LoVo (cell line): ENCODE results near the gene MSI2.

Source experiments
- DNase-seq: peaks from one replicate; pipeline ENCODE4 v3.0.0-alpha.2; 2016; ENCODE audit warnings: low spot score

Gene MSI2

DNA sequence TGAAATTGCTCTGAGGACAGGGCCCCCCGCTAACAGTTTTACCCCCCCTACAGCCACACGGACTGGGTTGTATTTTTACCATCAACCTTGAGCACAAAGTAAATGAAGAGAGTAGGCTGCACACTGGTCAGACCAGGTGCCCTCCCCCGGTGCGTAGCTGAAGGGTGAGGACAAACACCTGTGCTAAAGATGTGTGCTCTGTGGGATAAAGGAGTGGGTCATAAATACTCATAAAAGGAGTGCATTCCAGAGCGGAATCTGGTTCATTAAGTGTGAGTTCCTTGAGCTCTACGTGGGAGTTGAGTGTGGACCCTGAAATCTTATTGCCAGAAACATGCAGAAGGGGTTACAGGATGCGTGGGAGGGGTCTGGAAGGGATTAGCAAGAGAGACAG, 271.7 kb downstream of the MSI2 start:
- peak; percentile 42 for DNase-seq

DNA sequence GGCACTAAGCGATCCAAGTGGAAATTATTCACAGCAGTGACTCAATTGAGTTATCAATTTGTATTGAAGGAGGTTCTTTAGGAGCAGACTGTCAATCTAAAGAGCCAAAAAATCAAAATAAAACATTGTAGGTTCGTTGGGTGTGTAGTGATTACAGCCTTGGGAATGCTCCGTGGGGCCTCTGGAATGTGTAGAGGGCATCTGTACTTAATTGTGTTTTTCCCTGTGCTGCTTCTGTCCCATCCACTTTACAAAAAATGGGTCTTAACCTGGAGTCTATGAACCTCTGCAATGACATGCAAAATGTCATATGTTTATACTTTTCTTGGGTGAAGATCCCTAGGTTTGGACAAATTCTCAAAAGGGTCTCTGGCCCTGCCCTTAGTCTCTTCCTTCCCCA, 273.7 kb downstream of the MSI2 start:
- no peak for DNase-seq

DNA sequence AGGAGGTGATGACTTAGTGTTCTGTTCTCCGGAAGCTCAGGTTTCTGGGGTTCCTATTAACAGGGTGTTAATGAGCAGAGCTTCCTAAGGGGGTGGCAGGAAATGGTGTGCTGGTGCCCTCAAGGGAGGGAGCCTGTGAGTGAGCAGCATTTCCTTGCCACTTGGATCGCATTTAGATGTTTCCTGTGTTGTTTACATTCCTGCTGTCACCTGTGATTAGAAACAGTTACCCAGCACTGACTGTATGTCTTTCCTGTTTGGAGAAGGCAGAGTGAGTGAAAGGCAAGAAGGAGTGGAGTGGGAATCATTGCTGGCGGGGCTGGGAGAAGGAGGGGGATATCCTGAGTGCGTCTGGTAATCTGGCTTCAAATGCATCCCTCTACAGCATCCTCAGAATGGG, 274.2 kb downstream of the MSI2 start:
- DNase-seq, result no peak

DNA sequence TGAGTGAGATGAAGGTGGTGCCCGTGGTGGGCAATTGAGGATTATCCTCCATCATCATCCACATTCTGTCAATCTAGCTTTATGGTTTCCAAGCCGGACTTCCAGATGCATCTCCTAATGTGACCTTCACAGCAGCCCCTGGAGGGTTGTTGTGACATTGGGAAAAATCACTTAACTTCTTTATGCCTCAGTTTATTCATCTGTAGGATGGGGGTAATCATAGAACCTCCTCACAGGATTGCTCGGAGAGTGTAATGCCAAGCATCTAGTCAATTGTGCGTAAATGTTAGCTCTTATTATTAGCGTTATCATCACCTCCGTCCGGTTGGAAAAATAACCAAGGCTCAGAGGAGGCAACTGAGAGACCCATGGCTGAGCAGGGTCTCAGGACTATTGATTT, 274.8 kb downstream of the MSI2 start:
- DNase-seq, result no peak

DNA sequence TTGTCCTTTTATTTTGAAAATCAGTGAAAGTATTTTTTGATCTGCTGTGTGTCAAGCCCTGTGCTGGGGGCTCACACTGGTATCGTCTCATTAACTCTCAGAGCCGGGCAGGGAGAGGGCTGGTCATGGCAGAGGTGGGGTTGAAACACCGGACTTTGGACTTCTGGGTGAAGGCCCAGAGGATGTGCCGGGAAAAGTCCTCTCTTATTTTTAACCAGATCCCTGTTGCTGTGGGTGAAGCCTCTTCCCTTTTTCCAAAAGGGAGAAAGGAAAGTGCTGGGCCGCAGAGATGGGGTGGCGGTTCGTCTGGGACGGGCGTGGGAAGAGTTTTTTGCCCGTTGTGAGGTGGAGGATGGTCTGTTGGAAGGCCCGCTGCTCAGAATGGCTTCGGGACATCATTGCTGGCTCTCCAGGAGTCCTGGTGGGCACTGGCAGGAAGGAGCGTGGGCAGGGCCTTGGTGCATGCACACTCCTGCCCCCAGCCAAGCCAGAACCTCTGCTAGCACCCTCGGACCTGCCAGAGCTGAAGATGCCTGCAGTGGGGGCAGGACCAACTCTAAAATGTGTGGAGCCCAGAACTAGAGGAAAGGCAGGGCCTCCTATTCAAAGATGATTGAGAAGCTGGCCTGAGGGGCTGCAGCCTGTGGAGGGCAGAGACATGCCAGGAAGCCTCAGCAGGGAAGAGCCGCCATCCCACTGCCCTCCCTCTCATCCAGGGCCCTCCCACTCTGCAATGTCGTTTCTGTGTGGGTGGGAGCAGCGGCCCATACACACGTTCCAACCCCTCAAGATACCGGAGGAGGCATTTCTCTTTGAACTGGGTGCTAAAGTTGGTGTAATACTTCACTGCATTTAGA, 275.6 kb downstream of the MSI2 start:
- DNase-seq, result peak; percentile 50

DNA sequence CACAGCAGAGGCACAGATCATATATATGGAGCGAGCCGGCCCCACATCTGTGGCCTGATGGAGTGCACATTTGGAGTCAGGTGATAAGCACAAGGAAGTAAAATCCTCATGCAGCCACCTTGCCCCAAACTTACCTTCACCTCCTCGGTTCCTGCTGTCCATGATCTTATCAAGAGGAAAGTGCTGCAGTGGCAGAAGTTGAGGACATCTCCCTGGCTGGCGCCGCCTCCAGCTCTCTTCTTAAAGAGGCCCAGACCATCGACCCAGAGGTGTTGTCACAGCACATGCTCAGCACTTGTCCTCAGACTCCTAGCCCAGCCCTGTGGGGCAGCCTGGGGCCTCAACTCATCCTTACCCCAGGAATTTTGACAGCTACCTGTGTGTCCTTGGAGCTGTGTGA, 276.2 kb downstream of the MSI2 start:
- no peak for DNase-seq

DNA sequence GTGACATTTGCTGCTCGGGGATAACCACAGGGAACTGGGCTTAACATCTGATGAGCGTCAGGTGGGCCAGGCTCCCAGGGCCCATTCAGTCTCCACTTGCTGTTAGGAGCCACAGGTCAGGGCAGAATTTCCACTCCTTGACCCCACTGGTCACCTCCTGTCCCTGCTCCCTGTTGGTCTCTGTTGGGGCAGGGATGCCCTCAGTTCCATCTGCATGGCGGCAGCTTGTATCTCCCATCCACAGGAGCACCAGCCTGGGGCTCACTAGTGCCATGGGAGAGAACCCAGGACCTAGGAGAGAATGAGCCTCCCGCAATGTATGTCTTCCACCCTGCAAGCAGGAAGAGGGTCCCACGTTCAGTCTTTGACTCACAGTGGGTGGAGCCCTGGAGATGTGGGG, 276.6 kb downstream of the MSI2 start:
- no peak for DNase-seq

DNA sequence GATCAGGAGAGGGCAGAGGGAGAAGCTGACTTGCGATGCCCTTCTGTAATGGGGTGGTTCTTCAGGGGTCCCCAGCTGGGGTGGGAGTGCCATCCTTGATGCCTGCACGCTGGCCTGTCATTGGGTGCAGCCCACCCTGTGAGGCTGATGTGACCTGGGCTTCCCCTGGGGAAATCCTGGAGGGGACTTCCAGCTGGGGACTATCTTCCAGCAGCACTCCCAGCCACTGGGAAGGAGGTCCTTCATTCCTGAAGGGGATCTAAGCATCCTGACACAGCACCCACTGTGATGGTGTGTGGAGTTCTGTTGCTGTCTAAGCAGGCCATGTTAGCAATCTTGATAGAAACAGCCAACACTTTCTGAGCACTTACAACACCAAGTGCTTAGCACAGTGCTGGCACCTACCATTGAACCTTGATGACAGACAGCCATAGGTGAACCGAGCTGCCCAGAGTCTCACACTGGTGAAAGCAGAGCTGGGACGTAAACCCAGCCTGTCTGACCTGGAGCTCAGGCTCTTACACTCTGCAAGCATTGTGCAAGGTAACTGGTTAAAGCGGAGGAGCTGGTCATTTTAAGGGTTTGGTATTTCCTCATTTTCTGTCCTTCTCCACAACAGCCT, 277.5 kb downstream of the MSI2 start:
- no peak for DNase-seq

DNA sequence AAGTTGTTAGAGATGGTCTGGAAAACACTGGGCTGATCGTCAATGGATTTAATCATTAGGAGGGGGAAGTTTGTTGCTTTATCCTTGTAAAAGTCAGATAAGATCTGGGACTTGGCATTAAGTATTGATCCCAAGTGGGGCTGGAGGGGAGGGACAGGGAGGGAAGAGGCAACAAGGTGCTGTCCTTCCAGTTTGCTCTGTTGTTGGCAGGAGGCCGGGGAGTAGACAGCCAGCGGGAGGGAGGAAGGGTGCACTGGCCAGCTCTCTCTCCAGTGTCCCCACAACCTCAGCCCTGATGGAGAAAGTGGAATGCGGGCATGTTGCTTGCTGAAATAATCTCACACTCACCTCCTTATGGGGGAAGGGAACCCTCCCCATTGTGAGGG, 278.5 kb downstream of the MSI2 start:
- DNase-seq, result no peak

DNA sequence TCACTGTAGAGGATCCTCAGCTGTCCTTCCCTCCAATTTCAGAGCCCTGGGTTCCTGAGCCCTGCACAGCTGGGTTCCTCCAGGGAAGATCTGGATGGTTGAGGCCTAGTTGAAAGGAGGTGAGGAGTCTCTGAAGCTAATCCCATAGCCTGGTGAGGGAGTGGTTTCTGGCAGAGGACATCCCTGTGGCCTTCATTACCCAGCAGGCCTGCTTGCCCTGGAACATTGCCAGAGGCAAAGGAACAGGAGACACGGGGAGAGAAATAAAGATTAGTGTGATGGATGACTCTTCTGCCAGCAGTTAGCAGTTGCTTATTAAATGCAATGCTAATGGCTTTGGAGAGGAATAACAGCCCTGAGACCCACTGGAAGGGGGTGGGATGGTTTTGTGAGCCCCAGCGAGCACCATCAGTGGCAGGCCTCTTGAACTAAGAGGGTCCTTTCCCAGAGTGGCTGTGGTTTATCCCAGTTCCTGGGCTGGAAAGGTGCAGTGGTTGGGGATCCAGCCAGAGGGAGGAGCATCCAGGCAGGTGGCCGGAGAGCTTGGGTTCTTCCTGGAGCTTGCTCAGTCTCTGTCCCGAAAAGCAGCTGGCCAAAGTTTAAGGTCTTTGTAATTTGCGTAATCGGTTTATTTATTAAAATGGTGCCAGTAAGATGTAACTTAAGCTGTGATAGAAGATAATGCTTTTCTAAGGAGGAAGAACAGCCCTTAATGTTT, 279.1 kb downstream of the MSI2 start:
- peak; percentile 37 for DNase-seq

DNA sequence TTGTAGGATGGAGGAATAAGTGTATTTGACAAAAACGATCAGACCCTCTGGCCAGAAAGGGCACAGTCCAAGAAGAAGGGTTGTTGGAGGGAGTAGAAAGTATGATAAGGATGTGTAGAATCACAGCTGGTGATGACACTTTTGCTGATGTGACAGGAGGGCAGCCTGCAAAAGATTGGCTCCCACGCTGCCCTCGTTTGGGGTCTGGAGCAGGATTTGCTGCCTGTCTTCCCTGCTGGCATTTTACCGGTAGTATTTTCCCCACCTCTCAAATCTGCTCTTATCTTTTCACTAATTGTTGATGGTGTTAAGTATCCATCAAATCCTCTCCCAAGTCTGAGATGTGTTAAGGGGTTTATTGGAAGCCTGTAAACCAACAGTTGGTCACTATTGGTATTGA, 280.0 kb downstream of the MSI2 start:
- no peak for DNase-seq

DNA sequence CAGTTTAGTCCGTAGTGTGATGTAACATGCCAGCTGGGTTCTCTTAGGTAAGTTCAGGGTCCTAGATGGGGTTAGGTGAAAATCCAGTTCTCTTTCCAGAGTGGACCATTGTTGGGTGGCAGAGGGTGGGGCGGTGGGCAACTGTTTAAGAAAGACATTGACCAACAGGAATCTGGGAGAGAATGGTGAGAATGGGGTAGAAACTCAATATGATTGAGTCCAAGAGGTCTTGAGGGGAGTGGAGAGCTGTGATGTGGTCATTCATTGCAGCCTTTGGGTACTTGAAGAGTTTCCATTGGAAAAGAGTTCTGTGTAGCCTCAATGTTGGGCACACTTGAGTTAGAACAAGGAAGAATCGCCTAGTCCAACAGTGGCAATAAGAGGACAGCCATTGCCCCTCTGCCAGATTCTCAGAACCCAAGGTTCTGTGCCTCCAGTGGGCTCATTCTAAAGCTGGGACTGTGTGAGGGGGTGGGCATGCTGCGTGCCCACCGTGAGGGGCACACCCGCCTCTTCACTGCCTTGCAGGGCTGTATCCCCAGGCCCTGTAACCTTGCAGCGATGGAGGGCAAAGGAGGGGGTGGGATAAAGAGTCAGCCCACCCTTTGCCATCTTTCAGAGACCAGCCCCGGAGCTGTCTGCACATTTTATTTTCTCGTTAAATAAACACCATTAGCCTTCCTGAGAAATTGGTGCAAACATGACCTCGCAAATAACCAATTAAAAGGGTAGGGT, 280.6 kb downstream of the MSI2 start:
- no peak for DNase-seq

DNA sequence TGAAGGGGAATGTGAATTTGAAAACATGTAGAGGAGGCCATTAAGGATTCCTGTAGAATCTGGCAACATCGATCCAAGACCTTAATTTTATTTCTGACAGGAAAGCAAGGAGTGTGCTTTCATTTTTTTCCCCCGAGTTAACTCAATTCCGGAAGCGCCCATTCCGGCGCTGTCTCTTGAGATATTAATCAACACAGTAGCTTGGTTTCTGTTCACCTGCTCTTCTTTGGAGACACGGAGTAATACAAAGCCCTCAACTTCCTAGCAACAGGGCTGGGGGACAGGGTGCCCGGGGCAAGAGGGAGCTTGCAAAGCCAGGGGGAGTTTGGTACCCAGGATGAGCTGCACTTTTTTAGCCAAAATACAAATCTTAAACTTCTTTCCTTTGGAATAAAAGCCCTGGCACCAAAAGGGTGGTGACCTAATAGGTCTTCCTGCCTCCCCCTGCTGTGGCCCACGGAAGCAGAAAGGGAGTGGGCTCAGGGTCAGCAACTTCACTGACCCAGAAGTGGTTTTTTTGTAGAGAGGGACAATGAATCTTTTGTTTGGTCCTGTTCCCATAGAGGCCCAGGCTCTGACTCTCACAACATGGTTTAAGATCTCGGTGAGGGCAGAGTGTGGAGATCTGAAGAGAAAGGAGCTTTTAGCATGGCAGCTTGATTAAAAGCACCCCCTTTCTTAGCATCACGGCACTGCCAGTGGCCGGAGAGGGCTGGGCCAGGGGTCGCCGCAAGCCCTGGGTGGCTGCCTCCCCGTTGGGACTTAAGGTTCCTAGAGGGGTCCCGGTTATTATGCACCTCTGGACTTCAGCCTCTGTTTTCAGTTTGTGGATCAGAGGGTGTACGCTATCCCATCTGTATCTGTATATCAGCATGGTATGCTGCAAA, 281.4 kb downstream of the MSI2 start:
- DNase-seq, result no peak

DNA sequence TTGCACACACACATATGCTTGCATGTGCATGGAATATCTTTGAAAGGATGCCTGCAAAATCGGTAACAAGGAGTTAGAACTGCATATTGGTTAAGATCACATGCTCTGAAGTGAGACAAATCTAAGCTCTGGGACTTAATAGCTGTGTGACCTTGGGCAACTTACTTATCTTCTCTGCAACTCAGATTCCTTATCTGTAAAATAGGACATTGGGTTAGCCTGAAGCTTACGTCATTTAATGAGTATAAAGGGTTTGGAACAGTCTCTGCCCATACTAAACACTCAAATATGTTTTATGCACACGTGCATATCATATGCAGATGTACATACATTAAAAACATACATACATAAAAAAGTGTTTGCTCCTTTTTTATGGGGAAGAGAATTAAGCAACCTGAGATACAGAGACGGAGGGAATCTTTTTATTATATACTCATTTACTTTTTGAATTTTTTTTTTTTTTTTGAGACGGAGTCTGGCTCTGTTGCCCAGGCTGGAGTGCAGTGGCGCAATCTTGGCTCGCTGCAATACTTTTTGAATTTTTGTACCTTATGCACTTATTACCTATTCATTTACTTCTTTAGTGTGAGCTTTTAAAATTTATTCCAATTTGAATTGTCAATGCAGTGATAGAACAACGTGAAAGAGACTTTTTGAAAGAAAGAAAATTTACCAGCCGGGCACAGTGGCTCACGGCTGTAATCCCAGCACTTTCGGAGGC, 282.6 kb downstream of the MSI2 start:
- DNase-seq, result no peak

DNA sequence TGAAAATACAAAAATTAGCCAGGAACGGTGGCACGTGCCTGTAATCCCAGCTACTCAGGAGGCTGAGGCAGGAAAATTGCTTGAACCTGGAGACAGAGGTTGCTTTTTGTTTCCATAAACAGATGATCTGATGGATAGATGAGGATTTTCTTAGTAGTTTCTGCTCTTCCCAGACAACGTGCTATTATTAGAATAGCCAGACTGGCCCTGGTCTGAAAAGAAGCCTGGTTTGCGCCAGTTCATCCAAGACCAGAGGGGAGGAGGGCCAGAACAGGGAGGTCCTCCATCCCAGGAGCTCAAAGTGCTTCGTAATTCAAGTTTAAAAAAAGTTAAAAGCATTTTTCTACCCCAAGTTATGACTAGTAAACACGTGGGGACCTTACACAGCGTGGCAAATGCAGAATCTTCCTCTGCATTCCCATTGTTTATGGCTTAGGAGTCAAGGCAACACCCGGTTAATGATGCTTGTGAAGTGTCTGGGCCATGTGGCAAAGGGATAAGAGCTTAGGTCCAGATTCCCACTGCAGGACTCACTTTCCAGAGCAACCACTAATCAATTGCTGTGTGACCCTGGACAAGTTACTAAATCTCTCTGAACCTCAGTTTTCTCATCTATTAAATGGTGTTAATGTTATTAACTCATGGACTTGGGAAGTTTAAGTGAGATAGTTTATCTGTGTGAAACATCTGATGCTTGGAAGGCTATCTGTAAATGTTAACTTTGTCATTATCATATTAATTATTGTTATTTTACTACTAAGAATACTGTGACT, 283.4 kb downstream of the MSI2 start:
- DNase-seq, result no peak

DNA sequence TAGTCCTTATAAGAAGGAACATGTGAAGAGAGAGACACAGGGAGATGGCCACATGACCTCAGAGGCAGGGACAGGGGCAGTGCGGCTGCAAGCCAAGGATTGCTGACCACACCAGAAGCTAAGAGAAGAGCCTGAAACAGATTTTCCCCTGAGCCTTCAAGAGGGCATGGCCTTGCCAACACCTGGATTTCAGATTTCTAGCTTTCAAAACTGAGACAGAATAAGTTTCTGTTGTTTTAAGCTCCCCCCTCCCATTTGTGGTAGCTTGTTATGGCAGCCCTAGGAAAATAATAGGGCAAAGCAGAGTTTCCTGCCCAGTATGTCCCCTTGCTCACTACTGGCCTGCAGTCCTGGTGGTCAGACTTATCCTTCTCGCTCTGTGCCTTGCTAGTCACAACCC, 284.3 kb downstream of the MSI2 start:
- DNase-seq, result no peak

DNA sequence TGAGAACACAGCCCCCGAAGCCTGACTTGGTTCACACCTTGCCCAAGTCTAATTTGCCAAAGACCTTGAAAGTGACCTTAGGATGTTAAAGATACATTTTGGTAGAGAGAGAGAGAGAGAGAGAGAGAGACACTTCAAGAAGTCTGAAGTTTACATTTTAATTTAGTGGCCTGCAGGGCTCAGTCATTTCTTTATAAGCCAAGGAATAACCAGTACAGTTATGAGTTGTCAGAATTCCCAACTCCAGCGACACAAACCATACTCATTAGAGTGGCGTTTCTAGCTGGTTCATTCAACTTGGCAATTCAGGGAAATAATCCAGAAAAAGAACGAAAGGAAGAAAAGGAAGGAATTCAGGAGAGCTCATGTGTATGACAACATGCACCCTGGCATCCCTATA, 284.7 kb downstream of the MSI2 start:
- no peak for DNase-seq

DNA sequence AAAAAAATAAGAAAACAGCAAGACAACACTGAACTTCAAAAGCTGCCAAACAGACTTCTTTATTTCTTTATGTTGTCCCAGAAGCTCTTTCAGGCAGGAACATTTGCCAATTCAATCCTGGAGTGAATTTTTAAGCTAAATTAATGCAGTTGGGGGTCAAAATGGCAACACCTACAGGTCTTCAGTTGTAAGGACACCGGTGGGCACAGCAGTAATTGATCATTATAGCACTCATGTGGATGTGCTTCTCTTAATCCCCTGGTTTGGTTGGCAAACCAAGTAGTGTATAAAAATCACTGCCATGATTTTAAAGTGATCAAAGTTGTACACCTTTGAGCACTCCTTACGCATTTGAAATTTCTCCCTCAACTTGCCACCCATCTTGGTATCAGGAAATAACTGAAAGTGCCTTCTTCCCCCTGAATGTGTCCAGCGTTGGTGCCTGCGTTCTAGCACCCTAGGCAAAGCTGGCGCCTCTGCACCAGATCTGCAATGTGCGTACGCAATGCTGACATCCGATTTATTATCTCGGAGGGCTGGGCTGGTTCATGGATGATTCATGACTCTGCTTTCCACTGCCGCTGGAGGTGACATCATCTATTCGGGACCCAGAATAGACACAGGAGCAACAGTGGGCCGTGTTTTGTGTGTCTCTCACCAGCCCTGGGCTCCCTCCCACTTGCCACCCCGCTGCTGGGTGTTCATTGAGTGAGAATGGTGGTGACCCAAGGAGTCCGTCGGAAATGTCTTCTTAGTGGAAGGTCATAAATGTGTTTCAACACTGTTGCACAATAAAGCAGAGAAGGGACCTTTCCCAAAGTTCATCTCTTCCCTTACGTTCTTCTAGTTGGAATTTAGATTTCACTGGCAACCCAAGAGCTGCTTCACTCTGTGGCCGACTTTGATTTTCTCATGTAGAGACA, 285.4 kb downstream of the MSI2 start:
- no peak for DNase-seq

DNA sequence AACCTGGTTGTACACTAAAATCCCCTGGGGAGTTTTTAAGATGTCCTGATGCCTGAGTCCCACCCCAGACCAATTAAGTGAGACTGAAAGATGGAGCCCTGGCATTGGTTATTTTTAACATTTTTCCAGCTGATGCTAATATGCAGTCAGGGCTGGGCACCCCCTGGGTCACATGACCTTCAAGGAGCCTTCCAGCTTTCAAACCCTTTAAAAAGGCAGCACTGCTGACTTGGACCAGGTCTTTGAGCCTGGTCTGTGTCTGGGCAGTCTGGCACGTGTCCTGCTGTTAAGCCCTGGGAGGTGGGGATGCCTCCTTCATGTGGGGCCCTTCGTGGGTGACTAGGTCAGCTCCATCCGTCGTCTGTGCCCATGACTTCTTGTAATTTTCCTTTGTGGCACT, 286.2 kb downstream of the MSI2 start:
- no peak for DNase-seq
